ENCODE results near the gene OR5A1.
"Not testable (repeated sequence)": the region's sequence is repeated elsewhere in the genome, so short reads cannot be mapped to it uniquely, and the experiment has no call there.

The OR5A1 gene

DNA sequence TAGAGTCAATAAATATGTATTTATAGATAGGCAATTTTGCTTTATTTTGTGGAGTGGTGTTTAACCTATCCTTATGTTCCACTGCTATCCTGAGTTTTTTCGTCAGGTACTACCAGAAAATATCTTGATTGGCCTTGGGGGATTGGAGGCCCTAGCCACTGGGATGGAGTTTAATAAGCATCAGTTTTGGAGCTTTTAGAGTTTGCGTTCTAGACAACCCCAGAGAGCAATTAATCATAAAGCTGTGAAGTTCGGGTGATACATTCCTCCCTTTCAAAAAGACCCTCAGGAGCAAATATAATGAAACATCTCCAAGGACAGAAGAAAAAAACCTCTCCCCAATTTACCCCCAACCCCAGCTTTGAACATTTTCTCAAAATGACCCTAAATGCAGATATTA, at the start of gene OR5A1:
OR5A1 (plus strand) TSS at position 301 of the 400 bp plus-strand sequence. CDS start 6,700 bp downstream, outside the sequence.
- no peak for DNase-seq

GRCh38 chr11:59394186-59394585, 42.1 kb upstream of the OR5A1 start:
- DNase-seq: no peak

GRCh38 chr11:59400461-59401261, 35.6 kb upstream of the OR5A1 start:
- no peak for DNase-seq

GRCh38 chr11:59401262-59401552, 35.1 kb upstream of the OR5A1 start:
- DNase-seq: no peak

DNA sequence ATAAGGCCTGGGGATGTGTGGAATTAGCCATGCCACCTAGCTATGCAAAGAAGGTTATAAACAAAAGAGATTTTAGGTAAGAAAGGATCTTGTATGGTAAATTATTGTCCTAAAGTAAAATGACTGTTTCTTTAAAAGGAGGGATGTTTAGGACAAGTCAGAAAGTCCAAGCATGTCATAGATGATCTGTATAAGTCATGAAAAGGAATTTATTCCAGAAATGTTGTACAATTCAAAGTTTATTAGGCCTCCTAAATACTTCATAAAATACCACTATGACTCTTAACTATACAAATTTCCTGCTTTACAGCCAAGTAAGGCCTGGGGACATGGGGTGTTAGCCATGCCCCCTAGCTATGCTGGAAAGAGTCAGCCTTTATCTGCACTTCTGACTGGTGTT, 32.7 kb upstream of the OR5A1 start:
- DNase-seq: no peak

DNA sequence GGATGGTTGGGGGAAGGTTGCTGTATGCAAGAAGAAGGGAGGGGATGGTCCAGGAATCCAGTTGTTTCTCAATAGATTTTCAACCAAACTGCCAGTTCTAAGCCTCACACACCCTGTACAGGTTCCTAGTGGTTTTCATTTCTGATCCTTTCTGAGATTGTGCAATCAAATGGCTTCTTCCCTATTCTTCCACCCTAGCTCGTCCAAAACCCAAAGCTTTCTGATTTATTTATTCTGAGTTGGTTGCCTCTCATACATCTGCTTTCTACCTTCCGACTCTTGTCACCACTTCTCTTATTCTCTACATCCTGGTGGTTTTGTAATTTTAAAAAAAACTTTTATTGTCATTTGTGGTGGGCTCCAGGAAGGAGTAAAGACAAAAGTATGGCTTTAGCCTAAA, 22.6 kb upstream of the OR5A1 start:
- DNase-seq: no peak

DNA sequence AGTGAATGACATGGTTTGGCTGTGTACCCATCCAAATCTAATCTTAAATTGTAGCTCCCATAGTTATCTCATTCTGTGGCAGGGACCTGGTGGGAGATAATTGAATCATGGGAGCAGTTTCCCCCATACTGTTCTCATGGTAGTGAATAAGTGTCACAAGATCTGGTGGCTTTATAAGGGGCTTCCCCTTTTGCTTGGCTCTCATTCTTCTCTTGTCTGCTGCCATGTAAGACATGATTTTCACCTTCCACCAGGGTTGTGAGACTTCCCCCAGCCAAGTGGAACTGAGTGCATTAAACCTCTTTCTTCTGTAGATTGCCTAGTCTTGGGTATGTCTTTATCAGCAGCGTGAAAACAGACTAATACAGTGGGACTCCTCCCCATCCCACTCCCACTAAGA, 21.2 kb upstream of the OR5A1 start:
- DNase-seq: no peak

GRCh38 chr11:59416613-59417012, 19.7 kb upstream of the OR5A1 start:
- DNase-seq: no peak

- no peak for DNase-seq
Observed at GRCh38 chr11:59417023-59417422, 19.2 kb upstream of the OR5A1 start.

DNA sequence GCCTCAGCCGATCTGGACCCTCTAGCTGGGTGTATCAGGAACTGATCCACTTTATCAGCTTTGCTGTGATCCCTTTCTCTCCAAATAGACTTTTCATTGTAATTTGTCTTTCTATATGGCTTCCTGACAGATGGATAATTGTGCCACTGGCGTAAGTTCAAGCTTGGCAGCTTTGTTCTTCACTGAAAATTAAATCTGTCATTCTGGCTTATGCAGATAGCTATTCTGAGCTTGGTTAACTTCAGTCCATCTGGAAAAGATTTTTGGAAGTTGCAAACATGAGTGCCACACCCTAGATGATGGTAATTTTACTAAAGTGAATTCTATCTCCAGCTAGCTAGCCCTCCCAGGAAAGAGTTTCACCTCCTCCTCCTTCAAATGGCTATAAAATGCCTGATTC, 18.1 kb upstream of the OR5A1 start:
- DNase-seq: no peak

DNA sequence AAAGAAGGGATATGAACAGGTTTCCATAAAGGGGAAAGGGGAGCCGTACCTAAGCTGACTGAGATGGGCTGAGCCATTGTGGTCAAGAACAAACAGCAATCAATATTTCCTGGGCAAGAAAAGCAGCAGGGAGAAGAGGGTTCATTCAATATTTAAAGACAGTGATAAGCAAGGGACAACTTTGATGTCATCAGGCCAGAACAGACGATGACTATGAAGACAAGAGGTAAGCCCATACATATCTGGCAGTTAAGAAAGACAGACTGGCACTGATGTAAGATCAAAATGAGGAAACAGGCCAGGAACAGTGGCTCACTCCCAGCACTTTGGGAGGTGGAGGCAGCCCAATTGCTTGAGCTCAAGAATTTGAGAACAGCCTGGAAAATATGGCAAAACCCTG, 12.4 kb upstream of the OR5A1 start:
- no peak for DNase-seq

DNA sequence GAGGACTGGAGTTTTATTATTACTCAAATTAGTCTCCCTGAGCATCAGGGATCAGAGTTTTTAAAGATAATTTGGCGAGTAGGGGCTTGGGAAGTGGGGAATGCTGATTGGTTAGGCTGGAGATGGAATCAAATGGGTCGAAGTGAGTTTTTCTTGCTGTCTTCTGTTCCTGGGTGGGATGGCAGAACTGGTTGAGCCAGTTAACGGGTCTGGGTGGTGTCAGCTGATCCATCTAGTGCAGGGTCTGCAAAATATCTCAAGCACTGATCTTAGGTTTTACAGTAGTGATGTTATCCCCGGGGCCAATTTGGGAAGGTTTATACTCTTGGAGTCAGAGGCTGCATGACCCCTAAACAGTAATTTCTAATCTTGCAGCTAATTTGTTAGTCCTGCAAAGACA, 11.1 kb upstream of the OR5A1 start:
- no peak for DNase-seq

DNA sequence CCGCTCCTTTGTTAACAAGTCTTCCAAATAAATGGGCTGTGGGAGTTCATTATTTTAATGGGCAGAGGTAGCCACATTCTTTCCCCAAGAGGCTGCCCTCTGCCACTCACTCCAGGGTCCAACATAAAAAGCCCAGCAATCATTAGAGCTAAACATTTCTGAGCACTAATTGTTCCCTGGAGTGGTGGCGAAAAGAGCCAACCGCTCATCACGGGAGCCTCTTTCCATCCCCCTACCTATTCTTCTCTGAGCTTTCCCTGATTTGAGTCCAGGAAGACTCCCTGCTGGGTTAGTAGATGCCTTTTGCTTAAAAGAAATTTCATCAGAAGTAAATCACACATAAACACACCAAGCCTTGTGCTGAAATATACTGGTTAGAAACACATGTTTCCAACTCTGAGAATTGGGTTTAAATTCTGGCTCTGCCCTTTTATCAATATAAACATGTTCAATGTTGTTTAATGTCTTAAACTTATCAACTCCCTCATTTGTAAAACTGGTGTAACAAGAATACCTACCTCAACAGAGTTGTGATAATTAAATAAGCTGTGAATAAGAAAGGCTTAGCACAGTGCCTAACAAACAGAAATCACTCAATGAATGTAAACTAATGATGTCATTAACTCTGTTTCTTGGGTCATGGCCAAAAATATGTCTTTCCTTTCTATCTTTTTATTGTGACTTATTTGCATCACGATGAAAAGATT, 9.8 kb upstream of the OR5A1 start, which contains the start of gene OR5A2:
OR5A2 (minus strand) TSS at position 53 of the 707 bp plus-strand sequence. CDS start 3,460 bp downstream, outside the sequence.
- DNase-seq: no peak

DNA sequence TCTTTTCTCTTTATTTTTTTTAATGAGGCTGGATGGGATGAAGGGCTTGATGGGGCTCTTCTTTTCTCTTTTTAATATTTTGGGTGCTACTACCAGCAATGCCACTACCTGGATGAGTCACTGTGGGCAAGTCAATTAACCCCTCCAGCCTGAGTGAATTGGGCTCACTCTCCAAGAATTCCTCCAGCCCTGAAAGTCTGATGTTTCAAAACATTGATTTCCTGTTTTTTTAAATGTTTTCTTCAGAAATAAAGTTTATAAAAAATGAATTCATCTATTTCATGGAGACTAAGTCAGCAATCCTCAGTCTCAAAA, 9.2 kb upstream of the OR5A1 start:
- DNase-seq: no peak

DNA sequence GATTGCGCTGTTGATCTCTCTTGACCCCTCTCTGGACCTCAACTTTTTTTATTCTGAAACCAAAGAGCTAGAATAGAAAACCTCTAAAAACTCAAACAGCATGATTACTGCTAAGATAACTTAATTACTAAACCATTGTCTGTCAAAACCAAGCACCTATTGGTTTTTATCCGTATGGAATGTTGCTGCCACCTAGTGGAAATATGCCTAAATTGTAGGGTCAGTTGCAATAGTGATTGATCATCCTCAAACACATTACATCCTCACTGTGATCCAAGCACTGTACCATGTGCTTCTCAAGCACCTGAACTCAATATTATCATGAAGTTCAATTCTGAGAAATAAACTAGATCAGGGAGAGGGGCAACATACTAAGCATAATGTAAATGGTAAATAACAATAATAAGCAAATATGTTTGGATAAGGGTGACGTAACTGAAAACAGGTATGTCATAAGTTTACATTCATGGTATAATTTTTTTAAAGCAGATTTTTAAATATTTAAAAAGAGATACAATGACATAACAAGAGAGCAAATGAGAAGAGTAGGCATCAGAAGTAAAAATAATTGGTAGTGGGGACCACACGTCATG, 6.2 kb upstream of the OR5A1 start:
- DNase-seq: peak; percentile 41 to 71

DNA sequence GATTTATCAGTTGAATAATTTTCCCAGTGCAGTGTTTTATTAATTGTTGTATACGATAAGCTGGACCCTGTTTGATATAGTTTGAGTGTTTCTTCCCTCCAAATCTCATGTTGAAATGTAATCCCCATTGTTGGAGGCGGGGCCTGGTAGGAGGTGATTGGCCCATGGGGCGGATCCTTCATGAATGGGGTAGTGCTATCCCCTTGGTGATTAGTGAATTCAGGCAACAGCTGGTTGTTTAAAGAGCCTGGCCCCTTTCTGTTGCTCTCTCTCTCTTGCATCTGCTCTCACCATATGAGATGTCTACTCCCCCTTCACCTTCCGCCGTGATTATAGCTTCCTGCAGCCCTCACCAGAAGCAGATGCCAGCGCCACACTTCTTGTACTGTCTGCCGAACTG, 1.5 kb downstream of the OR5A1 start:
- DNase-seq: no peak

- DNase-seq: not testable (repeated sequence)
Observed at GRCh38 chr11:59445624-59446023, 9.4 kb downstream of the OR5A1 start.

DNA sequence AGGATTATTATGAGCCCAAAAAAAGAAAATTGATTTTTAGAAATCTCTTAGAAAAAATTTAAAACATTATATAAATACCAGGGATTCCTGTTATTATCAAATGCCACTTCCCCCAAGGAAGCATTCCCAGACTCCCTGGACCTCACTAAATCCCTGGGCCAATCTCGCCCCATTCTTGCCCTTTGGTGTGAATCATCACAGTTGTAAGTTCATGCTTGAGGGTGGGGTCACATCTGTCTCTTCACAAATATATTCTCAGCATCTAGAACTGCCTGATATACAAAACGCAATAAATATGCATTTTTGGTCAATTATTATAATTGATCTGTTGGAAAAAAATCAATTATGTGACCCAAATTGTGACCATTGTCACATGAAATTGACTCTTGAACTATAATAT, 12.2 kb downstream of the OR5A1 start:
- no peak for DNase-seq

DNA sequence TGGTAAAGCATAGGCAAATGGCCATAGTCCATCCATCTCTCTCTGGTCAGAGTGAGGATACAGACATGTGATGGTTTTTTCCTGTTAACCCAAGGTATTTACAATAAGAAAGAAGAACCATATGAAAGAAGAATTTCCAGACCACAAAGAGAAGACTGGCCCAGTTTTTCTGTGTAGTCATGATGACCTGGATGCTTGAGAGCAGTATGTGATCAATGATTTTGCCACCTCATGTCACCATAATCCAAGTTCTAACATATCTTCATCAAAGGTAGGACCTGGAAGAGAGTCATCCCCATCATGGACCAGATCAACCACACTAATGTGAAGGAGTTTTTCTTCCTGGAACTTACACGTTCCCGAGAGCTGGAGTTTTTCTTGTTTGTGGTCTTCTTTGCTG, 20.4 kb downstream of the OR5A1 start, which contains the start of gene OR4D6:
OR4D6 (plus strand) TSS at position 301 of the 400 bp plus-strand sequence; CDS start at position 301, 0 bp downstream.
- no peak for DNase-seq

DNA sequence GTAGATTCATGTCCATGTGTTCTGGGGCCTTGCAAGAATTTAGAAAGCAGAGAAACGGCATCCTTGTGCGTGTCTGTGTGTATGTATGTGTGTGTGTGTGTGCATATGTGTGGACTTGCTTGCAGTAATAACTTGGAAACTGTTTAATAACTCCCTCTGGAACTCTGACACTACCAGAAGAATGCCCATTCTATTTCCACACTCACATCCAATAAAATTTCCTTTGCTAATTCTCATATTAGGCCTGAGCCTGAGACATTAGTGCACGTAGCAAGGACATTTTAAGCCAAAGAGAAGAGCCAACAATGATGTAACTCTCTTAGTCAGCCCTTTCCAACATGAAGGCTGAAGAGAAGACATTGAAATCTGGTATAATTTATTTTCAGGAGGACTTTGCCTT, 23.6 kb downstream of the OR5A1 start:
- DNase-seq: no peak

DNA sequence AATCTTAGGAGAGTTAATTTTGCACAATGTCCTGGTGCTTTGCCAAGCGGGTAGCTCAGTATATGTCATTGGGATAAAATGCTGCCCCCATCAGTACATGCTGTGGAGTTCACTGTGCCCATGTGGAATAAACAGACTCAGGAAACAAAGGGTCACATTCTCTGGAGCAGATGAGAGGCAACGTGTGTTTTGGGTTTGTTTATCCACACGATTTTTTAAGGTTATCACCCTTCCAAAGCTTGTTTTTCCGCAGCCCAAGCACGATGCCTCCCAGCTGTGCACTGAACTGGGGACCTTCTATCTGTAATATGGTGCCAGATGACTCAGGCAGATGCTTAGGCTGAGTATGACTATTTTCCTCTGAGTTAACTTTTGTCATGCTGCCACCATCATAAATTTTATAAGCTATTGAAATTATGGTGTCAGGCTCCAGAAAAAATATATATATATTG, 26.9 kb downstream of the OR5A1 start:
- DNase-seq: no peak

GRCh38 chr11:59473015-59473414, 36.7 kb downstream of the OR5A1 start, which contains the start of gene OR4D10:
OR4D10 (plus strand) TSS chr11:59473315; CDS start chr11:59477430, 4,115 bp downstream.
- DNase-seq: no peak

DNA sequence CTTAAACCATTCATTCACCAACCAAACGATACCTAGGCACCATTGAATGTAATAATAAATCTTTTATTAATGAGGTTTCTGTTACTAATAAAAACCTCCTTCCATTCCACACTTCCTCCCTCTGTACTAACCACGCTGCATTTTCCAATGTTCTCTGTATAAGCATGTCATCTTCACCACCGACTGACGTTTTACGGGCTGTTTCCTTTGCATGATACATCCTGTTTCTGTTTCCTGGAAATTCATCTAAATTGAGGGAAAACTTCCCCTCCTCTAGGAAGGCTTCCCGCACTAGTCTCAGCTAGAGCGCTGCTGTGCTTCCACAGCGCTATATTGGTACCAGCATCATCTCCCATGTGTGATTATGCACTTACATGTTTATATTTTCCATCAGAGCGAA, 38.9 kb downstream of the OR5A1 start:
- no peak for DNase-seq

GRCh38 chr11:59479906-59480305, 43.6 kb downstream of the OR5A1 start:
- no peak for DNase-seq
